Mammary epithelial cell (primary cell): ENCODE measurements around the gene GGT5.

Experiments used
- EZH2 ChIP-seq: IDR thresholded peaks from 2 replicates; pipeline ENCODE4 v1.6.1; 2012; ENCODE audit warnings: low read length, inconsistent platforms, borderline replicate concordance
- TF ChIP-seq, protein P1 (sequence below), 2 donors: IDR thresholded peaks in 1 of 2; conservative IDR thresholded peaks in 1 of 2; 2 replicates each; pipeline ENCODE4 v1.5.1; 2011 to 2012; ENCODE audit warnings: inconsistent platforms in 2 of 2, low read length in 2 of 2, mild to moderate bottlenecking in 2 of 2, control low read depth in 1 of 2, low read depth in 1 of 2; ENCODE audit not compliant: insufficient read depth in 1 of 2; ENCODE audit errors: extremely low read depth in 1 of 2

DNA sequence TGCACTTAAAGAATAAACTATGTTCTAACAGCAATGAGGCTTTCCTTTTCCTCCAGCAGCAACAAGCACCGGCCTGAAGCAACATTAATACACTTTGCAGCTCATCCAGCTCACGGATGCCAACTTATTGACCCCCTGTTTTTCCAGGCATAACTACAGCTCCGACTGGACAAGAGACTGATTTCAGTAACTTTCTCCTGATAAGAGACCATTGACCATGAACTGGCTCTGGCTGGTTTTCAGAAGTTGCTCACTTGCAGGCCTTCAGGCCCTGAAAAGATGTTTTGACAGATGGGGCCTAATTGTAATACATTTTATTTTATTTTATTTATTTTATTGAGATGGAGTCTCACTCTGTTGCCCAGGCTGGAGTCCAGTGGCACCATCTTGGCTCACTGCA is 27.5 kb downstream of the GGT5 start:
- no peak for TF ChIP-seq EZH2
- TF ChIP-seq, protein P1, sequence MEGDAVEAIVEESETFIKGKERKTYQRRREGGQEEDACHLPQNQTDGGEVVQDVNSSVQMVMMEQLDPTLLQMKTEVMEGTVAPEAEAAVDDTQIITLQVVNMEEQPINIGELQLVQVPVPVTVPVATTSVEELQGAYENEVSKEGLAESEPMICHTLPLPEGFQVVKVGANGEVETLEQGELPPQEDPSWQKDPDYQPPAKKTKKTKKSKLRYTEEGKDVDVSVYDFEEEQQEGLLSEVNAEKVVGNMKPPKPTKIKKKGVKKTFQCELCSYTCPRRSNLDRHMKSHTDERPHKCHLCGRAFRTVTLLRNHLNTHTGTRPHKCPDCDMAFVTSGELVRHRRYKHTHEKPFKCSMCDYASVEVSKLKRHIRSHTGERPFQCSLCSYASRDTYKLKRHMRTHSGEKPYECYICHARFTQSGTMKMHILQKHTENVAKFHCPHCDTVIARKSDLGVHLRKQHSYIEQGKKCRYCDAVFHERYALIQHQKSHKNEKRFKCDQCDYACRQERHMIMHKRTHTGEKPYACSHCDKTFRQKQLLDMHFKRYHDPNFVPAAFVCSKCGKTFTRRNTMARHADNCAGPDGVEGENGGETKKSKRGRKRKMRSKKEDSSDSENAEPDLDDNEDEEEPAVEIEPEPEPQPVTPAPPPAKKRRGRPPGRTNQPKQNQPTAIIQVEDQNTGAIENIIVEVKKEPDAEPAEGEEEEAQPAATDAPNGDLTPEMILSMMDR (conservative IDR thresholded peaks at IDR 0.05 in 1 of 2, IDR thresholded peaks at IDR 0.05 in 1 of 2; ENCODE audit: extremely low read depth in 1 of 2, insufficient read depth in 1 of 2, low read depth in 1 of 2, low read length in 2 of 2): no peak
